Ramos (cell line): ENCODE results near the gene KIFC3.
"Not testable (repeated sequence)": the region's sequence is repeated elsewhere in the genome, so short reads cannot be mapped to it uniquely, and the experiment has no call there.

Source experiments
- in situ Hi-C: fragments of 300-500 bp; cut with MboI; formaldehyde crosslinking; loops from one replicate; pipeline ENCODE4 v1.14.3; 2022; ENCODE audit warnings: low sequenced_read_pairs; ENCODE audit not compliant: unreplicated experiment

KIFC3 gene

GRCh38 chr16:57756424-57757325 lies 45.6 kb downstream of the KIFC3 start:
- in situ Hi-C loops: no loop called here

GRCh38 chr16:57755726-57756423 lies 46.4 kb downstream of the KIFC3 start:
- in situ Hi-C loops: no loop called here

GRCh38 chr16:57755061-57755684 lies 47.1 kb downstream of the KIFC3 start:
- in situ Hi-C loops: no loop called here

DNA sequence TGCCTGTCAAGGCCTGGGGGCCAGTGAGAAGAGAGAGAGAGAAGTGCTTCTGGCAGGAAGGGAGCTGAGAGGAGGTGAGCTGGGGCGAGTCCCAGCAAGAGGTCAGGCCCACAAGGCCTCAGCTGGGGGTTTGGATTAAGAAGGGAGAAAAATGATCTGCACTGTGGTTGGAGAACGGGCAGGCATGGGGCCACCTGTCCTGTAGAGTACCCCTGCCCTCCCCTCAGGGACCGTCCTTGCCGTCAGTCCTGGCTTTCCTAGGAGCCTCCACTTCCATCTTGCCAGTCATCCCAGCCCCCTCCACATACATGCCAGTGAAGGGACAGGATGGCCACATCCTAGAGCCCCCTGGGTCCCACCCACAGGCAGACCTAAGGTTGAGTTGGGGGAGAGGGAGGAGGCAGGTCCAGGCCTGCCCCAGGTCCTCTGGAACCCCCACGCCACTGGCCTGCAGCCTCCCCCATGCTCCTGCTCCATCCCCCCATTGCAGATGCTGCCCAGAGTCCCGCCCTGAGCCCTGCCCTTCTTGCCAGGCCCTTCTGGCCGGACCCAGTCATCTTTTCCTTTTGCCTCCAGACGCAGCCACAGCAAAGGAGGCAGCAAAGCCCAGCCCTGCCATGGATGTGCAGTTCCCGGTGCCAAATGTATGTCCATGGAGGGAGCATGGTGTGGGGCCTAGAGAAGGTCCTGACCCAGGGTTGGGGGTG lies 47.8 kb downstream of the KIFC3 start:
- in situ Hi-C loops: no loop called here

- in situ Hi-C loops: no loop called here
These were observed 48.6 kb downstream of the KIFC3 start for GRCh38 chr16:57753448-57754353.

DNA sequence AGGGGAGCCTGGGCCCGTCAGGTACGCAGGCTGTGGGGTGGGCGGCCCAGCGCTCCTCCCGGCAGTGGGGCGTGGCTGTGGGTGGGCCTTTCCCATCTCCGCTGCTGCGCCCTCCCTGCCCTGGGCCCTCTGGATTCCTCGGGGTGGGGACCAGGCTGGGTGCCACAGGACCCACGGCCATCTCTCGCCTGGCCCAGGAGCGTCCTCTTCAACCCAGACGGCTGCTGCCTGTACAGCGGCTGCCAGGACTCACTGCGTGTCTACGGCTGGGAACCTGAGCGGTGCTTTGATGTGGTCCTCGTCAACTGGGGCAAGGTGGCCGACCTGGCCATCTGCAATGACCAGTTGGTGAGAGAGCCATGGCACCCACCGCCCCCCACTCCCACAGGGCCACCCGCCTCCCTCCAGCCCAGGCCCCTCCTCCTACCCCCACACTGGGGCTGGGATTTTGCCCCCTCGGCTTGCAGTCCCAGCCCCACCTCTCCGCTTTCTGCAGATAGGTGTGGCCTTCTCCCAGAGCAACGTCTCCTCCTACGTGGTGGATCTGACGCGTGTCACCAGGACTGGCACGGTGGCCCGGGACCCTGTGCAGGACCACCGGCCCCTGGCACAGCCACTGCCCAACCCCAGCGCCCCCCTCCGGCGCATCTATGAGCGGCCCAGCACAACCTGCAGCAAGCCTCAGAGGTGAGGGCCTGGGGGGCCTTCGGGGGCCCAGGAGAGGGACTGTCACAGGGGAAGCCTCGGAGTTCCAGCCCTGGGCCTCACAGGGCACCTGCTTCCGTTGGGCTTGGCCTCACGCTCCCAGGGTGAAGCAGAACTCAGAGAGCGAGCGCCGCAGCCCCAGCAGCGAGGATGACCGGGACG lies 49.5 kb downstream of the KIFC3 start:
- in situ Hi-C loops: no loop called here

GRCh38 chr16:57752203-57752580 lies 50.1 kb downstream of the KIFC3 start:
- in situ Hi-C loops: no loop called here

GRCh38 chr16:57751539-57752202 lies 50.6 kb downstream of the KIFC3 start:
- in situ Hi-C loops: no loop called here

GRCh38 chr16:57750796-57751538 lies 51.3 kb downstream of the KIFC3 start:
- in situ Hi-C loops: no loop called here

GRCh38 chr16:57749856-57750452 lies 52.3 kb downstream of the KIFC3 start:
- in situ Hi-C loops: no loop called here

DNA sequence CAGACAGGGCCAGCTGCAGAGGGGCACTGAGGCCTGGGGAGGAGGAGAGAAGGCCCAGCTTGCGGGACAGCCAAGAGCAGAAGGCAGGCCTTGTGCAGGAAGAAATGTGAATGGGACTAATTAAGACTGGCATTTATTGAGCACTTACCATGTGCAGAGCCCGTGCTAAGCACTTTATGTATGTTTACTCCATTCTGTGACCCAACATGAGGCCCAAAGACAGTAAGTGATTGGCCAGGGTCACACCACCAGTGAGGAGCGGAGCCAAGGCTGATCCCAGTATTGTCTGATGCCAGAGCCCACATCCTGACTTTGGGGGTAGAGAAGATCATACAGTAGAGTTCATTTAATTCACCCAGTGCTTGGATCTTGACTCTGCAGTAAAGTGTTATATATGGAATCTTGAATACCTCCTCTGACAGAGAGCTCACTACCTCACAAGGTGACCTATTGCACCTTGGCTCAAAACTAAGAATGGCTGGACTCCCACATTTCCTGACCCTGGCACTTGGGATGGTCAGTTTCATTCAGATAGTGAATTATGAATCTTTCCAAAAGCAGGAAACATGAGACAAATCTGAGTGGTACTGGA lies 53.1 kb downstream of the KIFC3 start:
- in situ Hi-C loops: no loop called here

- in situ Hi-C loops: no loop called here
These were observed 53.7 kb downstream of the KIFC3 start for GRCh38 chr16:57748596-57748995.

GRCh38 chr16:57747996-57748395 lies 54.3 kb downstream of the KIFC3 start:
- in situ Hi-C loops: no loop called here

- in situ Hi-C loops: no loop called here
These were observed 54.8 kb downstream of the KIFC3 start for GRCh38 chr16:57747496-57747895.

DNA sequence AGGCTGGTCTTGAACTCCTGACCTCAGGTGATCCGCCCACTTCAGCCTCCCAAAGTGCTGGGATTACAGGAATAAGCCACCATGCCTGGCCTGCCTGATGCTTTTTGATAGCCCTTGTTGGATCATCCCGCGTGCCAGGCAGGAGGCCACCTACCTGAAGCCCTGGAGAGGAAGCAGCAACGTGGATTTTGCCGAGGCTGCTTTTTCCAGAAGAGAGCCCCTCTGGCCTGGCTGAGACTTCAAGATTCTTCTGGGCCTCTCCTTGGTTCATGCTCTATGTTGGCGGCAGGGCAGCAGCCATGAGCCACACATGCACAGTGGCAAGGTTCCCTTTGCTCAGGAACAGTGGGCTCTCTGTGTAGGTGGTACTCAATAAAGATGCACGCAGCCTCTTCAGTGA lies 55.2 kb downstream of the KIFC3 start:
- in situ Hi-C loops: no loop called here

GRCh38 chr16:57746316-57746715 lies 56.0 kb downstream of the KIFC3 start:
- in situ Hi-C loops: not testable (repeated sequence)

DNA sequence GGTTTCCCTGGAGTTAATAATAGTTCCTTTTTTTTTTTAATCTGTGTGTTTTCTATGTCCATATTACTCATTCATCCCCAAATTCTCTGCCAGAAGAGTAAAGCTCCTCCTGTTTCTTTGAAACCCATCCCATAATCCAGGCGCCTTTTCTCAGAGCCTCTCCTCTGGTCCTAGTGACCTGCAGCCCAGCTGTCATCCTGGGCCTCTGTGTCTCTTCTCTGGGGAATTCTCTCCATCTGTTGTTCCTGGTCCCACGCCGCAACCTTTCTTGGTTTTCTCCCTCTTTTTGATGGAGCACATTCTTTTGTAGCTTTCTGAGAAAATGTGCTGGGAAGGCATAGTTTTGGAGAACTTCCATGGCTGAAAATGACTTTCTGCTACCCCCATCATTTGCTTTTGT lies 56.5 kb downstream of the KIFC3 start:
- in situ Hi-C loops: no loop called here
